GM21825 (cell line): ENCODE results near the gene KCTD19.

Experiments
- ATAC-seq: cut with Tn5 transposase; IDR thresholded peaks from one replicate; pipeline ENCODE4 v1.9.1; 2021; ENCODE audit warnings: mild to moderate bottlenecking, moderate library complexity; ENCODE audit not compliant: unreplicated experiment

Gene KCTD19

GRCh38 chr16:67260426-67261063 is 66.0 kb downstream of the KCTD19 start:
- no peak for ATAC-seq

- no peak for ATAC-seq
These were observed 66.8 kb downstream of the KCTD19 start for GRCh38 chr16:67259705-67260104.

DNA sequence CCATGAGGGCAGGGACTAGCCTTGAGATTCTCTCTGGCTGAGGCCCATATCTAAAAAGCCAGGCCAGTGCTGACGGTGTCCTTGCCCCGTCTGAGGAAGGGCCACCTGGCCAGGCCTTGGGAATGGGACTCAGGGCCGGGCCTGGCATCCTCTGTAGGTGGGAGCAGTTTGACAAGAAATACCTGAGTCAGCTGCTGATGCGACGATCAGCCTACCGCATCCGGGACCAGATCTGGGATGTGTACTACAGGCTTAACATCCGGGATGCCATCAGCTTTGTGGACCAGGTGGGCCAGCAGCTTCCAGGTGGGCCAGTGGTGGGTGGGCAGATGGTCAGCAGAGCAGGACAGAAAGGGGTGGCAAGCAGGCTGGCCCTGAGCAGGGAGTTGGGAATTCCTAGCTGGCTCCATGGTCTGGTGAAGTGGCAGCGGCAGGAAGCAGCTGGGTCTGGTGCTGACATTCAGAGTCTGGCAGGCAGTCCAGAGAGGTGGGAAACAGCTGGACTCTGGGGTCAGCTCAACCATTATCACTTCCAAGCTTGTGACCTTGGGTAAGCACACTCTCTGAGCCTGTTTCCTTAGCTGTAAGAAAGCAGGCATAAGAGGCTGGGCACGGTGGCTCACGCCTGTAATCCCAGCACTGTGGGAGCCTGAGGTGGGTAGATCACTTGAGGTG is 68.2 kb downstream of the KCTD19 start:
- no peak for ATAC-seq

GRCh38 chr16:67257486-67258160 is 68.9 kb downstream of the KCTD19 start:
- ATAC-seq, result no peak

DNA sequence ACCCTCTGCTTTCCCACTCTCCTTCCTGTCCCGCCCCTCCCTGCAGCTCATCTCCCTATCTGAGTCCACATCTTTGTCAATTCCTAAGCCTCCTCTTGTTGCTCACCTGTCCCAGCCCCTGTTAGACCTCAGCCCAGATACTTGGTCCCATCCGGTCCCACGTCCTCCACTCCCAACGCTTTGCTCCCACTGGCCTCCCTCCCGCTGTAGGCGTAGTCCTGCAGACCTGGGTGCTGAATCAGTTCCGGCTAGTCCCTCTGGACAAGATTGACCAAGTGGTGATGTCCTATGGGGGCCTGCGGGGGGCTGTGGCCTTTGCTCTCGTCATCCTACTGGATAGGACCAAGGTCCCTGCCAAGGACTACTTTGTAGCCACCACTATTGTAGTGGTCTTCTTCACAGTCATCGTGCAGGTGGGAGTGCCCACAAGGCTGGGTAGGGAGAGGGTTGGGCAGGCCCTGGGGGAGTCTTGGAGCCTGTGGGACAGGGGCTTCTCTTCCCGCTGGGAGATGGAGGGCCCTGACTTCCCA is 69.8 kb downstream of the KCTD19 start:
- no peak for ATAC-seq

- no peak for ATAC-seq
These were observed 70.9 kb downstream of the KCTD19 start for GRCh38 chr16:67255553-67256221.

DNA sequence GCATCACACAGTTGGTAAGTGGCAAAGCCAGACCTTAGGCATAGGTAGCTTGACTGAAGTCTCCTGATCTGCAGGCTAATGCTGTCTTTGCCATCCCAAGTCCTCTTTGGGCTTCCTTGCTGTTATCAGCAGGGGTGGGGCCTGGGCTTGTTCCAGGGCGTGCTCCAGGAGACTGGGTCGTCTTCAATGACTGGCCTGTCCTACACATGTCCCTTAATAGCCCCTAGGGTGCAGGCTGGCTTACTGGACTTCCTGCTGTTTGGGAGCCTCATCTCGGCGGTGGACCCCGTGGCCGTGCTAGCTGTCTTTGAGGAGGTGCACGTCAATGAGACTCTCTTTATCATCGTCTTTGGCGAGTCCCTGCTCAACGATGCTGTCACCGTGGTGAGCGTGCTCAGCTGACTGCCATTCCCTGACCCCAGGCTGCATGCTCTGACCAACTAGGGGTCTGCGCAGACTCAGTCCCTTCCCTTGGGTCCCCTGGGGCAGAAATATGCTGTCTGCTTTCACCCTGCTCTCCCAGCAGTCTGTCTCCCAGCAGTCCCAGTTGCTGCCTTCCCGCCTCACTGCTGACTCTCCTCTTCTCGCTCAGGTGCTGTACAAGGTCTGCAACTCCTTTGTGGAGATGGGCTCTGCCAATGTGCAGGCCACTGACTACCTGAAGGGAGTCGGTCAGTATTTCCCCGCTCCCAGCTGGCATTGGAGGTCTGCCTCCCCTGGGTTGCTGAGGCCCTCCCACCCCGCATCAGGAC is 71.6 kb downstream of the KCTD19 start:
- ATAC-seq, result no peak

- no peak for ATAC-seq
These were observed 73.7 kb downstream of the KCTD19 start for GRCh38 chr16:67252609-67253497.

DNA sequence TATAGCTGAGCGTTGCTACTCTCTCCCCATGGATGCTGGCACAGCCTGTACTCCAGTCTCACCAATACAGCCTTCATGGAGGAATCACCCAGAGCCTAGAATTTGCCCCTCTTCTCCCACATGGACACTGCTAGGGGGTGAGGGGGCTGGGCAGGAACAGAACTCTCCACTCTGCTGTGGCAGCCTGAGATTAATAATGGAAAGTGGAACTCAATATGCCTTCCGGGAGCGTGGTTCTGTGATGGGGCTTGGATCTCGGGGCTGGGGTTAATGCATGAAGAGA is 76.6 kb downstream of the KCTD19 start:
- ATAC-seq, result no peak

DNA sequence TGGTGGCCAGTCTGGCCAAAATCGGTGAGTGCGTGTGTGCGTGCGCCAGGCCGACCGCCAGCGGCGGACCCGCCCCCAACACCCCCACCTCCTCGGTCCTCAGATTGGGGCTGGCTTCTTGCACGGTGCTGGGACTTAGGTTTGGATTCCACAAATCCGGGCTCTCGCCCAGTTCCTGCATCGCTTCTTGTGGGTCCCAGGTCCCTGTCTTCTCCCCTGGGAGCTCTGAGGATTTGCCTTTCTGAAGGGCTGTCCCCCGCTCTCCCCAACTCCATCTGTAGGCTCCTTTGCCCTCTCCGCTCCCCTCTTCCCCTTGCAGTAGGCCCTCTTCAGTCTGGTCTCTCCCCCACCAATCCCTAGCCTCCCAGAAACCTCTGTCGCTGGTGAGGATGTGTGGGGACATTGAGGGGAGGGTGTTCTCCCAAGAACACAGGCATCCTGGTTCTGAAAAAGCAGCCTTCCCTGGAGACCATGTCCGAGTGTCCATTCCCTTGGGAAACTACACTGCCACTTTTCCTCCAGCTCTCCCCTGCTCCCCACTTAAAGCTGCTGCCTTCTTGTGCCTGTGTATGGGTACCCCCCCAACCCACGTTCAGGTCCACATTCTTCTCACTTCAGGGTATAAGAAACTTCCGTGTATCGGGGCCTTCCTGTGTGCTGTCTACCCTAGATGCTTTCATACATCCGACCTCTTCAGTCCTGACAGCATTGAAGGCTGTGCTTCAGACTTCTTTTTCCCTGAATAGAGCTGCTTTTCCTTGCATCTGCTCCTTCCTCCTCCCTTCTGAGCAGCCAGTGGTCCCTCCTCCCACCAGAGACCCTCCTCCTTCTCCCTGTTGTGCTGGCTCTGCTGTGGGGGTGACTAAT is 77.1 kb downstream of the KCTD19 start:
- ATAC-seq, result no peak

DNA sequence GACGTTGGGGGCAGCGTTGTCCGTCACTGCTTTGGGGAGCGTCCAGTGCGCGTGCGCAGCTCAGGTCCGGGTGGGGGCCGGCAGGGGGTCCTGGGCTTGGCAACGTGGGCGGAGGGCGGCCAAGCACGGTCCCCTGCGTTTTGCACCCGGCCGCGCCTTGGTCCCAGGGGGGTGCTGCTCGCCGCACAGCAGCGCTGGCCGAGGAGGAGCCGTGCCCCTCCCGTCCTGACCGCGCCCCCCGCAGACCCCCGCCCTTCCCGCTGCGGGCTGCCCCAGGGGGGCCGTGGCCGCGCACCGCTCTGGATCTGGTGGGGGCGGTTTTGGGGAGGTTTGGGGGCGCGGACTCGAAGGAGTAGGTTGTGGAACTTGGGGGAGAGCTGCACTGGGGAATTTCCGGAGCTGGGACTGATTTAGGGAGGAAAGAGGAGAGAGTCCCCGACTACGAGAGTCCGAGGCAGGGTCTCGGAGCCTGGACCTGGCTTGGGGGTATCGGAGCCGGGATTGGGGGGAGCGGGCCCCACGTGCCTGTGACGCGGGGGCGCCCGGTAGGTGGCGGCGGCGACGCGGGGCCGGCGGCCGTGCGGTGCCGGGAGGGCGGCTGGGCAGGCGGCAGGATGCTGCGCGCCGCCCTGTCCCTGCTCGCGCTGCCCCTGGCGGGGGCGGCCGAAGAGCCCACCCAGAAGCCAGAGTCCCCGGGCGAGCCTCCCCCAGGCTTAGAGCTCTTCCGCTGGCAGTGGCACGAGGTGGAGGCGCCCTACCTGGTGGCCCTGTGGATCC is 78.0 kb downstream of the KCTD19 start, which contains the start of gene SLC9A5:
Gene SLC9A5, plus strand, starts transcription at position 579 of the 777 bp plus-strand sequence. Its CDS starts 36 bp downstream, at position 615.
- no peak for ATAC-seq

GRCh38 chr16:67248073-67248400 is 78.5 kb downstream of the KCTD19 start:
- ATAC-seq, result no peak

DNA sequence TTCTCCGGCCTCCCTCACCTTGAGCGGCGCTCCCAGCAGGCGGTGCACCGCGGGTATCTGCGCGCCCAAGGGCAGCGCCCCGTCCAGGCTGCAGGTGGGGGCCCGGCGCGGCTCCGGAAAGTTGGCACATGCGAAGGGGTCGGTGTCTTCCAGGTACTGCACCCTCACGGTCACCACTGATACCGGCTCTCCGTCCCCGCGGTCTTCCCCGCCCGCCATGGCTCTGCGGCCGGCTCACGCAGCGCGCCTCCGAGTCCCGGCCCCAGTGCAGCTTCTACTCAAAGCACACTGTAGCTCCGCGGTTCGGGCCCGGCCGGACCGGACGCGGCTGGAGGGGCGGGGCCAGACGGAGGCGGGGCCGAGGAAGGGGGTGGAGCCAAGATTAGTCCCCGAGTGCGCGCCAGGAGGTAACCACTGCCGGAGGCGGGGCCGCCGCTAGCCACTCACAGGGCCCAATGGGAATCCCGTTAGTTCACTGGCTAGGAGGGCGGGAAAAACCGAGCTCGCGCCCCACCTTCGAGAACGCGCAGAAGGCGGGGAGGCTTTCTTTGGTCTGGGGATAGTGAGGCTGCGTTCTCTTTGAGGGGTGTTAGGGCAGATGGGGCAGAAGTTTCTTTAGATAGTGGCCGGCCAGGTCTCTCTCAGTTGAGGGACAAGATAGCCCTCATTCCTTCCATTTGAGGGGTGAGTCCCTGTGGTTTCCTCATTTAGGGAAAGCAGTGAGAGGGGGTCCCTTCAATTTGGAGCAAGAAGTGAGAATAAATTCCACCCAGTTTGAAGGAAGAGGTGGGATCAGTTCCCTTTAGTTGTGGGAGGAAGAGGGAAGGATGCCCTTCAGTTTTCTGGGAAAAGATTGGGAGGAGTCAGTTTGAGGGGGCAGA is 79.1 kb downstream of the KCTD19 start, which contains the start of gene FHOD1:
Gene FHOD1, minus strand, starts transcription at position 290 of the 881 bp plus-strand sequence. Its CDS starts 71 bp downstream, at position 219.
- peak; percentile 40 for ATAC-seq

- no peak for ATAC-seq
These were observed 79.8 kb downstream of the KCTD19 start for GRCh38 chr16:67246756-67247191.

DNA sequence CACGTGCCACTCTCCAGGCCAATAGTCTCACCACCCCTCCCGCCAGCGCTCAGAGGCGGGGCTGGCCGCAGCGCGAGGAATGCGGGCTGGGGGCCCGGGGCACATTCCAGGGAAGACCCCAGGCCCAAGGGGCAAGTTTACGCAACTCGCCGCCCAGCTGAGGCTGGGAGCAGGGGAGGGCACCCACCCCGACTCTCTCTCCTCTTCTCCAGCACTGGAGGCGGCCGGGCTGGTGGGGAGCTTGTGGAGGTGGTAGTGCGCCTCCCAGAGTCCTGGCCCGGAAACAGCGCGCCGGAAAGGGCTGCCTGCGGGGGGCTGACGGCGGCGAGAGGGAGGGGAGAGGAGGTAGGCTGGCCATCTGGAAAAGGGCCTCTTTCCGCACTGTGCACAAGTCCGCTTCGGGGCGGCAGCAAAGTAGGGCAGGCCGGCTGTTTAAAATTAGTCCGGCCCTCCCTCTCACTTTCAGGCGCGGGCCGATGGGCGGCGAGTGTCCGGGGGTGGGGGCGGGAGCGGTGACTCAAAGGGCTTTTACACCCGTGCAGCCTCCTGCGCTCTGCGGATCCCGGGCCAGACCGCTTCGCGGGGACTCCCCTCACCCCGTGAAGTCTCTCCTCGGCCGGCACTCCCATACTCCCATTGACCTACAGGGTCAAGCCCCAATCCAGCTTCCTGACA is 80.3 kb downstream of the KCTD19 start:
- no peak for ATAC-seq

- ATAC-seq, result no peak
These were observed 80.9 kb downstream of the KCTD19 start for GRCh38 chr16:67245674-67246080.
